ENCODE results near the gene SCAMP1. TPM values are rescaled to one million over a fixed set of nuclear protein-coding genes. Genes with fewer than 3 reads are reported as not detected.

The SCAMP1 gene
- total RNA-seq, 4 donors from 2014 or later, result 14.9 to 94.1 (median 58.6) TPM

- H3K9me3 ChIP-seq, result no peaks in the 10 kb centered on the region
These were observed 45.7 kb downstream of the SCAMP1 start for GRCh38 chr5:78405829-78406750.

GRCh38 chr5:78407458-78407857, 47.0 kb downstream of the SCAMP1 start:
- H3K27ac ChIP-seq, result no peak overlapping the region
- no peaks in the 10 kb centered on the region for H3K4me1 ChIP-seq
- intact Hi-C loops (cut with DNase I; ENCODE audit: low total_unique reads), result no loop called here
- H3K27me3 ChIP-seq, result no peaks in the 10 kb centered on the region
- H3K36me3 ChIP-seq, result no peaks in the 10 kb centered on the region
- no peak overlapping the region for H3K4me3 ChIP-seq
- H3K9me3 ChIP-seq, result no peaks in the 10 kb centered on the region
- no peak for DNase-seq
- TF ChIP-seq POLR2A (IDR thresholded peaks at IDR 0.05) (no peak), CTCF (IDR thresholded peaks at IDR 0.05) (no peak)

More at GRCh38 chr5:78405829-78406750, 45.7 kb downstream of the SCAMP1 start:
- H3K36me3 ChIP-seq, result no peaks in the 10 kb centered on the region
- no peak for DNase-seq
- intact Hi-C loops (cut with DNase I; ENCODE audit: low total_unique reads), result no loop called here
- H3K27ac ChIP-seq, result peak overlapping the region in 1 of 2 donors; percentile 4
- H3K27me3 ChIP-seq, result no peaks in the 10 kb centered on the region
- H3K4me3 ChIP-seq, result no peak overlapping the region
- H3K4me1 ChIP-seq, result no peaks in the 10 kb centered on the region
- TF ChIP-seq CTCF (IDR thresholded peaks at IDR 0.05), result no peak
- TF ChIP-seq POLR2A (IDR thresholded peaks at IDR 0.05), result no peak

GRCh38 chr5:78411586-78411985, 51.2 kb downstream of the SCAMP1 start:
- H3K4me3 ChIP-seq, result no peak overlapping the region
- TF ChIP-seq POLR2A (IDR thresholded peaks at IDR 0.05) (no peak), CTCF (IDR thresholded peaks at IDR 0.05) (no peak)
- H3K27ac ChIP-seq, result no peak overlapping the region
- no peaks in the 10 kb centered on the region for H3K36me3 ChIP-seq
- H3K27me3 ChIP-seq, result no peaks in the 10 kb centered on the region
- no peaks in the 10 kb centered on the region for H3K4me1 ChIP-seq
- intact Hi-C loops (cut with DNase I; ENCODE audit: low total_unique reads), result no loop called here
- no peak for DNase-seq
- H3K9me3 ChIP-seq, result no peaks in the 10 kb centered on the region

GRCh38 chr5:78416677-78417425, 56.4 kb downstream of the SCAMP1 start:
- TF ChIP-seq CTCF (IDR thresholded peaks at IDR 0.05) (no peak), POLR2A (IDR thresholded peaks at IDR 0.05) (no peak)
- no peak overlapping the region for H3K4me3 ChIP-seq
- H3K4me1 ChIP-seq, result peaks cover 0 to 7% of the 10 kb centered on the region in 2 donors
- DNase-seq, result no peak
- no peak overlapping the region for H3K27ac ChIP-seq
- H3K36me3 ChIP-seq, result no peaks in the 10 kb centered on the region
- no peaks in the 10 kb centered on the region for H3K27me3 ChIP-seq
- intact Hi-C loops (cut with DNase I; ENCODE audit: low total_unique reads), result no loop called here
- no peaks in the 10 kb centered on the region for H3K9me3 ChIP-seq

GRCh38 chr5:78419396-78419795, 59.0 kb downstream of the SCAMP1 start:
- no peaks in the 10 kb centered on the region for H3K9me3 ChIP-seq
- TF ChIP-seq CTCF (IDR thresholded peaks at IDR 0.05) (no peak), POLR2A (IDR thresholded peaks at IDR 0.05) (no peak)
- H3K27ac ChIP-seq, result no peak overlapping the region
- no peak for DNase-seq
- H3K36me3 ChIP-seq, result no peaks in the 10 kb centered on the region
- no peaks in the 10 kb centered on the region for H3K27me3 ChIP-seq
- intact Hi-C loops (cut with DNase I; ENCODE audit: low total_unique reads), result no loop called here
- H3K4me1 ChIP-seq, result peaks cover 0 to 7% of the 10 kb centered on the region in 2 donors
- no peak overlapping the region for H3K4me3 ChIP-seq

Measured in uterus (tissue), 4 donors.